Limb (tissue), 2 donors: ENCODE results near the gene FSIP1.

ENCODE experiments used
- DNase-seq, 2 donors: peaks; one replicate each; pipeline ENCODE4 v3.0.0-alpha.2; 2016; ENCODE audit errors: extremely low spot score in 2 of 2

Gene FSIP1

DNA sequence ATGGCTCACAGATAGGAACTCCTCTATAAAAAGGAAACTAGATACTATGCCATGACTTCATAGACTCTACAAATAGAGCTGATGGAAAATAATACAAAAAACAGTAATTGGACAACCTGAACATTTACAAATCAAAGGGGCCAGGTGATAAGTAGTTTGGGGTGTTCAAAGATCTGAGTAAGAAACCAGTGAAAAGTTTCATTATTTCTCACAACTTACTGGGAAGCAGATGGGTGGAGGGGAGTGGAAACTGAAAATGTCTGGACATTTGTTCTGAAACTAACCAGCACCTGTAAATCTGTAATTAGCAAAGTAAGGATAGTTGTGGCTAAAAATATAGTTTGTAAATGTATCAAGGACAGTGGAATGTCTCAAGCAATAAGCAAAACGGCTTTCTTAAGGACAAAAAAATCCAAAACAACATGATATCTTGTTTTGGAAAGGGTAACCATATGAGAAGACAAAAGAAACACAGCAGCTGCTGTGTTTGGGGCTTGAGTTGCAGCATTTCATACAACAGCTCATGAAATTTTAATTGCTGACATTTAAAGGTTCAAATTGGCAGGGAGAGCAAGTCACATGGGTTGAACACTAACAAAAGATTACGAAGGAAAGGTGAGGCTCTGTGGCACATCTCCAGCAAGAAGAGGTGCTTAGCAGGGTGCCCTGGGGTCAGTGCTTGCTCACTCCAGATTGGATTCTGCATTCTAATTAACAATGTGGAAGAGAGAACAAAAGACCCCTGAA, 228.5 kb downstream of the FSIP1 start:
- DNase-seq, result no peak

- no peak for DNase-seq
These were observed 230.1 kb downstream of the FSIP1 start for GRCh38 chr15:39552556-39552955.

DNA sequence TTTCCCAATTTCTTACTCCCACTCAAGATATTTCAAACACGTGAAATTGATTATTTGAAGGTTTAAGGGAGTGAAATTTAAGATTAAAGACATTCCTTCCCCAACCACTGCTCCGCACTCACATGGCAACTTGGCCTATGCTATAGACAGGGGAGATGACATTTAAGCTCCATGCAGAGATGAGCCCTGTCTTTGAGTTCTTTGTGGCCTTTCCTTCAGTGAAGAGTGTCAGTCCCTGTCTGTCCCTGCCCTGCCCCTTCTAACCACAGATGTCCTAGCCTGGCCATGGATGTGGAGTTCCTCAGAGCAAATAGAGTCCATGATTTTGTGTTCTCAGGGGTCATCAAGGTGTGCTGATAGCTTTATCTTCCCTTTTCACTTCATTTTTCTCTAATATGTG, 231.2 kb downstream of the FSIP1 start:
- no peak for DNase-seq
